DND-41 (cell line): ENCODE results near the gene MFGE8.
A peak's percentile ranks its signal among the peaks of the same experiment; 100 is the strongest.

Source experiments
- ATAC-seq: fragments of 200-7000 bp; cut with Tn5 transposase; 3 replicates; pipeline ENCODE4 v1.9.1; 2021; ENCODE audit warnings: low read depth; ENCODE audit not compliant: insufficient read depth
- DNase-seq: peaks from one replicate; pipeline ENCODE4 v3.0.0-alpha.2; 2020
- H2AFZ ChIP-seq: 2 replicates; pipeline ENCODE4 v1.6.0; 2012; ENCODE audit warnings: low read depth, low read length
- H3K27ac ChIP-seq: 2 replicates; pipeline ENCODE4 v1.5.1; 2012; ENCODE audit warnings: low read length, inconsistent platforms
- H3K27me3 ChIP-seq: fragments of 200-600 bp; sonication (generic); 2 replicates; pipeline ENCODE4 v1.6.0; 2012; ENCODE audit warnings: low read length, mild to moderate bottlenecking, inconsistent platforms; ENCODE audit not compliant: insufficient read depth, poor library complexity
- H3K36me3 ChIP-seq: 2 replicates; pipeline ENCODE4 v1.5.1; 2012; ENCODE audit warnings: low read length, inconsistent platforms; ENCODE audit not compliant: insufficient read depth
- H3K4me1 ChIP-seq: 2 replicates; pipeline ENCODE4 v1.5.1; 2012; ENCODE audit warnings: mild to moderate bottlenecking, low read length; ENCODE audit not compliant: insufficient read depth
- H3K4me2 ChIP-seq: 2 replicates; pipeline ENCODE4 v1.6.0; 2012; ENCODE audit warnings: mild to moderate bottlenecking, moderate library complexity, low read length, inconsistent platforms; ENCODE audit not compliant: insufficient read depth
- H3K4me3 ChIP-seq, 2 experiments: fragments of 200-600 bp in 1 of 2; shearing (Covaris generic) in 1 of 2; 2 replicates each; pipeline ENCODE4 v1.5.1; 2012 to 2016; ENCODE audit warnings: inconsistent platforms in 2 of 2, low read length in 2 of 2, mild to moderate bottlenecking in 2 of 2, low read depth in 1 of 2, moderate library complexity in 1 of 2
- H3K79me2 ChIP-seq: 2 replicates; pipeline ENCODE4 v1.6.0; 2012; ENCODE audit warnings: low read length, inconsistent platforms; ENCODE audit not compliant: insufficient read depth
- H3K9ac ChIP-seq: 2 replicates; pipeline ENCODE4 v1.6.0; 2012; ENCODE audit warnings: low read depth, mild to moderate bottlenecking, inconsistent platforms, low read length, moderate library complexity
- H3K9me3 ChIP-seq: 2 replicates; pipeline ENCODE4 v1.5.1; 2012; ENCODE audit warnings: low read length, moderate library complexity, mild to moderate bottlenecking, inconsistent platforms; ENCODE audit not compliant: insufficient read depth, severe bottlenecking
- H4K20me1 ChIP-seq: 2 replicates; pipeline ENCODE4 v1.6.0; 2012; ENCODE audit warnings: low read length; ENCODE audit not compliant: insufficient read depth
- EZH2 ChIP-seq: IDR thresholded peaks from 3 replicates; pipeline ENCODE4 v1.6.1; 2012; ENCODE audit warnings: borderline replicate concordance, low read depth, mild to moderate bottlenecking, moderate library complexity, low read length, inconsistent platforms; ENCODE audit not compliant: severe bottlenecking
- TF ChIP-seq, protein P1 (sequence below): IDR thresholded peaks from 2 replicates; pipeline ENCODE4 v1.5.1; 2012; ENCODE audit warnings: borderline replicate concordance, low read length, moderate library complexity, mild to moderate bottlenecking; ENCODE audit not compliant: poor library complexity, severe bottlenecking; ENCODE audit errors: extremely low read depth

Gene MFGE8

DNA sequence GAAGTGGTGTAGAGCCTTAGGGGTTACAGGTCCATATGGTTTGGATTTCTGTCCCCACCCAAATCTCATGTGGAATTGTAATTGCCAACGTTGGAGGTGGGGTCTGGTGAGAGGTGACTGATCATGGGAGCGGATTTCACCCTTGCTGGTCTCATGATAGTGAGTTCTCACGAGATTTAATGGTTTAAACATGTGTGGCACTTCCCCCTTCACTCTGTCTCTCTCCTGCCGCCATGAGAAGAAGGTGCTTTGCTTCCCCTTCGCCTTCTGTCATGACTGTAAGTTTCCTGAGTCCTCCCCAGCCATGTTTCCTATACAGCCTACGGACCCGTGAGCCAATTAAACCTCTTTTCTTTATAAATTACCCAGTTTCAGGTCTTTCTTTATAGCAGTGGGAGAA lies 43.1 kb upstream of the MFGE8 start:
- ATAC-seq = no peak
- TF ChIP-seq EZH2 = no peak
- TF ChIP-seq, protein P1, sequence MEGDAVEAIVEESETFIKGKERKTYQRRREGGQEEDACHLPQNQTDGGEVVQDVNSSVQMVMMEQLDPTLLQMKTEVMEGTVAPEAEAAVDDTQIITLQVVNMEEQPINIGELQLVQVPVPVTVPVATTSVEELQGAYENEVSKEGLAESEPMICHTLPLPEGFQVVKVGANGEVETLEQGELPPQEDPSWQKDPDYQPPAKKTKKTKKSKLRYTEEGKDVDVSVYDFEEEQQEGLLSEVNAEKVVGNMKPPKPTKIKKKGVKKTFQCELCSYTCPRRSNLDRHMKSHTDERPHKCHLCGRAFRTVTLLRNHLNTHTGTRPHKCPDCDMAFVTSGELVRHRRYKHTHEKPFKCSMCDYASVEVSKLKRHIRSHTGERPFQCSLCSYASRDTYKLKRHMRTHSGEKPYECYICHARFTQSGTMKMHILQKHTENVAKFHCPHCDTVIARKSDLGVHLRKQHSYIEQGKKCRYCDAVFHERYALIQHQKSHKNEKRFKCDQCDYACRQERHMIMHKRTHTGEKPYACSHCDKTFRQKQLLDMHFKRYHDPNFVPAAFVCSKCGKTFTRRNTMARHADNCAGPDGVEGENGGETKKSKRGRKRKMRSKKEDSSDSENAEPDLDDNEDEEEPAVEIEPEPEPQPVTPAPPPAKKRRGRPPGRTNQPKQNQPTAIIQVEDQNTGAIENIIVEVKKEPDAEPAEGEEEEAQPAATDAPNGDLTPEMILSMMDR = no peak
- no peak overlapping the region for H2AFZ ChIP-seq

DNA sequence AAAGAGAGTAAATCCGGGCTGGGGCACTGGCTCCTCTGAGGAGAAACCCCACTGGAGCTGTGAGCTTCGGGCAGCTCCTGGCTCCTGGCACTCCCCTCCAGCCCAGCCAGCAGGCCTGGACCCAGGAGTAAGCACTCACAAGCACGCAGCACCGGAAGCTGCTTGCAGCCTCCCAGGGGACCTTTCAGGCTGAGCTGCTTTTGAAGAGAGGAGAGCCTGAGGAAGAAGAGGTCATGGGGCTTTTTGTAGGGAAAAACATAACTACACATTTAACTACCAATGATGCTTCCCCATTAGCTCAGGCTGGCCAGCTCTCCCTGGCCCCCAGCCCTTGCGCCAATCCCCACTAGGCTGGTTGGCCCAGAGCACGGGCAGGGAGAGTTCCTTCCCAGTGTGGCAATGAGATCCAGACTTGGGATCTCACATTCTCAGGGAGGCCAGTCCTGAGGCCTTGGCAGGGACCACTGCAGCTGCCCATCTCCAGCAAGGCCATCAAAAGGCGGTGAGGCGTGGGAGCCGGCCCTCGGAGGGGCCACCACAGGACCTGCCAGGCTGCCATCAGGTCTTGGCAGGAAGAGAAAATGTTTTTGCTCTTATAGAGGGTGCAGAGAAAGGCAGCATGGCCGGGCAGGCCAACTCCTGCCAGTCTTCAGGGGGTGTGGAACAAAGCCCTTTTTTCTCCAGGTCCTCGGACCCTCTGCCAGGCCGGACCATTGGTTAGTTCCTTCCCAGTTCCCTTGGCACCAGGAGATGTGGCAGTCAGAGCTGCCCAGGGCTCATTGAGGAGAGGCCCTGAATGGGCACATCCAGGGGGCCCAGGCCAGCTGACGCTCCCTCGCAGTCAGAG lies 41.5 kb upstream of the MFGE8 start:
- Histone ChIP-seq H2AFZ (no peak overlapping the region), H4K20me1 (no peaks in the 10 kb centered on the region), H3K9me3 (no peaks in the 10 kb centered on the region), H3K4me1 (peaks cover 6% of the 10 kb centered on the region), H3K79me2 (no peaks in the 10 kb centered on the region), H3K36me3 (no peaks in the 10 kb centered on the region), H3K9ac (no peak overlapping the region), H3K4me3 (no peak overlapping the region), H3K4me2 (no peak overlapping the region), H3K27me3 (no peaks in the 10 kb centered on the region), H3K27ac (no peak overlapping the region)
- no peak for ATAC-seq
- TF ChIP-seq, protein P1 = no peak
- TF ChIP-seq EZH2 = no peak
- DNase-seq = peak; percentile 17

More for the DNA sequence above, 43.1 kb upstream of the MFGE8 start:
- H3K9ac ChIP-seq = no peak overlapping the region
- no peak overlapping the region for H3K27ac ChIP-seq
- no peaks in the 10 kb centered on the region for H3K79me2 ChIP-seq
- no peaks in the 10 kb centered on the region for H3K27me3 ChIP-seq
- H3K4me1 ChIP-seq = peaks cover 6% of the 10 kb centered on the region
- no peaks in the 10 kb centered on the region for H4K20me1 ChIP-seq
- no peaks in the 10 kb centered on the region for H3K36me3 ChIP-seq
- no peak for DNase-seq
- H3K4me2 ChIP-seq = no peak overlapping the region
- H3K4me3 ChIP-seq = no peak overlapping the region
- H3K9me3 ChIP-seq = no peaks in the 10 kb centered on the region

DNA sequence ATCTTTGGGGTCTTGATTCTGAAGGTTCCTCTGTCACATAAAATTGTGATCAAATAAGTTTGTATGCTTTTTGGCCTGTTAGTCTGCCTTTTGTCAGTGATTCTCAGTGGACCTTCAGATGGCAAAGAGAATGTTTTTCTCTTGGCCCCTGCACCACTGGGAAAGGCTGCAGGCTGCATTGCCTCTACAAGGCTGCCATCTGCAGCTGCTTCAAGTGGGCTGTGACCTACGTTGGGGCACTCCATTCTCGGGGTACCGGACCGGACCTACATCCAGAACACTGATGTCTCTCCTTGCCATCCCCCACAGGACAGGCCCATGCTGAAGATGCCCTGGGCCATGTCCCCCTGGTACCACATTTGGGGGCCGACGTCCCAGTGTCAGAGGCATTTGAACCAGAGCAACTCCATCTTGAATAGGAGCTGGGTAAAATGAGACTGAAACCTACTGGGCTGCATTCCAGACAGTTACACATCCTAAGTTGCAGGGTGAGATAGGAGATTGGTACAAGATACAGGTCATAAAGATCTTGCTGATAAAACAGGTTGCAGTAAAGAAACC lies 37.5 kb upstream of the MFGE8 start:
- no peak overlapping the region for H2AFZ ChIP-seq
- H3K4me3 ChIP-seq = no peak overlapping the region
- H3K9me3 ChIP-seq = no peaks in the 10 kb centered on the region
- ATAC-seq (no peak), DNase-seq (no peak)
- H3K36me3 ChIP-seq = no peaks in the 10 kb centered on the region
- no peaks in the 10 kb centered on the region for H3K79me2 ChIP-seq
- no peak overlapping the region for H3K4me2 ChIP-seq
- no peaks in the 10 kb centered on the region for H4K20me1 ChIP-seq
- H3K4me1 ChIP-seq = peaks cover 6% of the 10 kb centered on the region
- TF ChIP-seq EZH2 = no peak
- TF ChIP-seq, protein P1 = no peak
- no peak overlapping the region for H3K27ac ChIP-seq
- H3K9ac ChIP-seq = no peak overlapping the region
- H3K27me3 ChIP-seq = no peaks in the 10 kb centered on the region
